HFFc6 (cell line): ENCODE data around the gene CEP131. TPM values are rescaled to one million over a fixed set of nuclear protein-coding genes. Genes with fewer than 3 reads are reported as not detected.

Source experiments
- DNase-seq: peaks from one replicate; pipeline ENCODE4 v3.0.0-alpha.2; 2018
- H3K27ac Mint-ChIP-seq: 2 replicates; pipeline ENCODE4 v1.8.0; 2020; ENCODE audit warnings: mild to moderate bottlenecking, mixed read lengths
- H3K27me3 Mint-ChIP-seq: 2 replicates; pipeline ENCODE4 v1.8.0; 2021; ENCODE audit warnings: mild to moderate bottlenecking, moderate library complexity, mixed read lengths; ENCODE audit not compliant: insufficient read depth
- H3K36me3 Mint-ChIP-seq: 2 replicates; pipeline ENCODE4 v1.8.0; 2021; ENCODE audit warnings: low read depth, mixed read lengths
- H3K4me1 Mint-ChIP-seq: 2 replicates; pipeline ENCODE4 v1.8.0; 2020; ENCODE audit warnings: low read depth, mixed read lengths
- H3K4me3 Mint-ChIP-seq: 2 replicates; pipeline ENCODE4 v1.8.0; 2020; ENCODE audit warnings: mild to moderate bottlenecking, moderate library complexity, mixed read lengths
- H3K9me3 Mint-ChIP-seq: 2 replicates; pipeline ENCODE4 v1.8.0; 2020; ENCODE audit warnings: mild to moderate bottlenecking, mixed read lengths
- CTCF ChIP-seq: fragments of 200-600 bp; sonication (generic); IDR thresholded peaks from 2 replicates; pipeline ENCODE4 v1.5.0; 2021; ENCODE audit warnings: antibody characterized with exemption, mild to moderate bottlenecking
- total RNA-seq, 6 experiments: library from RNA; stranded (reverse); fragmentation: NEBNext Ultra II Directional; extraction: Animal tissue kit (Norgen Biotek cat#: 25700); gene quantifications; 2 replicates in 1 of 6; 3 replicates in 5 of 6; pipeline ENCODE4 v1.2.3, GENCODE V29; 2021

CEP131 gene
- total RNA-seq, 6 experiments from 2014 or later = 8.3 to 13.2 (median 10.7) TPM

DNA sequence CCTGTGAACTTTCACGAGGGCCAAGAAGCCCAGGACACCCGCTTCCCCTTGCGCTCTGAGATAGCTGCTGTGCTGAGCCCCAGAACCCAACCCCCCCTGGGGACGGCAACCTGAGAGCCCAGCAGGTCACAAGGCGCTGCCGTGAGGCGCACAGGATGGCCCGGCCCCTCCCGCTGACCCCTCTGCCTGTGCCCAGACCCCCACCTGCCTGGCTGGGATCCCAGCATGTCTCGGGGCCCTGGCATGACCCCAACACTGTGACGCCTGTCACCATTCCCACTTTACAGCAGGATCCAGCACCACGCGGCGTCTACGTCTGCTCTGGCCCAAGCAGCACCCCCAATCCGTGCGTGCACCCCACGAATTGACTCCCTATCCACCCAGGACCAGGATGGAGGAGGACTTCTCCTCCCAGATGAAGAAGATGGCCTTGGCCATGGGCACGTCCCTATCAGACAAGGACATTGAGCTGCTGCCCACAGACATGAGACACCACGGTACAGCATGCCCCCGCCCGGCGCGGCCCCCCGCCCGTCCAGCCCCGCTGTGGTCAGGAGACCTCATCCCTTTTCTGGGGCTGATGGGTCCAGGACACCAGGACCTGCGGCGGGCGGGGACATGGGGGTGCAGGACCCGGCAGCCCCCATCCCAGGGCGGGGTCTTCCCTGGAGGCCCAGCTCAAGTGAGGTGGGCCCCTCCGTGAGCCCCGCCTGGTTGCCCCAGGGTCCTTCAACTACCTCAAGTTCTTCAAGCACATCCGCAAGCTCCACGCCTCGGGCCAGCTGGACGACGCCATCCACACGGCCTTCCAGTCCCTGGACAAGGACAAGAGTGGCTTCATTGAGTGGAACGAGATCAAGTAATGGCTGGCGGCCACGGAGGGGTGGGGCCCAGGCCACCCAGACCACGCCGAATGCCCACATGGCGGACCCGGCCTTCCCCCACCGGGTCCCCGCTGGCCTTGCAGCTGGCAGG is 41.6 kb downstream of the CEP131 start:
- peaks cover 5% of the 10 kb centered on the region for H3K27me3 Mint-ChIP-seq
- no peak for TF ChIP-seq CTCF

DNA sequence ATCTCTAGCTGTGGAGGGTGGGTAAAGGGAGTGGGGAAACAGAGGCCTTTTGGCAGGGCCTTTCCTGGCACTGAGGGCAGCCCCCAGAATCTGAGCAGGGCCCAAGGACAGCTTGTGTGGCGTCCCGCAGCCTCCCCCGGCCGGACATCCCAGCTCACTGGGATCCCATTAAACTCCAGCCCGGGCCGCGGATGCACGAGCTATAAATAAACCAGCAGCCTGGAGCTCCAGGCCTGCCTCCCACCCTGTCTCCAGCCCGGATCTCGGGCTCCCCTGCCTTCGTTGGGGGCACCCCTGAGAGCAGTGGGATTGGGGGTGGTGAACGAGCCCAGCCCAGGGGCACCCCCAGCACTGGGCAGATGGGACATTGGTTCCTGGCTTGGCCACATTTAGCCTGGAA is 42.9 kb downstream of the CEP131 start:
- no peak overlapping the region for H3K27ac Mint-ChIP-seq
- TF ChIP-seq CTCF = no peak
- no peaks in the 10 kb centered on the region for H3K4me1 Mint-ChIP-seq
- H3K36me3 Mint-ChIP-seq = peaks cover 8% of the 10 kb centered on the region
- DNase-seq = no peak
- H3K27me3 Mint-ChIP-seq = peaks cover 4% of the 10 kb centered on the region
- H3K9me3 Mint-ChIP-seq = peaks cover 10% of the 10 kb centered on the region
- H3K4me3 Mint-ChIP-seq = no peak overlapping the region

More for the DNA sequence above, 41.6 kb downstream of the CEP131 start:
- H3K4me3 Mint-ChIP-seq = no peak overlapping the region
- no peaks in the 10 kb centered on the region for H3K4me1 Mint-ChIP-seq
- no peak overlapping the region for H3K27ac Mint-ChIP-seq
- no peaks in the 10 kb centered on the region for H3K9me3 Mint-ChIP-seq
- H3K36me3 Mint-ChIP-seq = no peaks in the 10 kb centered on the region
- no peak for DNase-seq

DNA sequence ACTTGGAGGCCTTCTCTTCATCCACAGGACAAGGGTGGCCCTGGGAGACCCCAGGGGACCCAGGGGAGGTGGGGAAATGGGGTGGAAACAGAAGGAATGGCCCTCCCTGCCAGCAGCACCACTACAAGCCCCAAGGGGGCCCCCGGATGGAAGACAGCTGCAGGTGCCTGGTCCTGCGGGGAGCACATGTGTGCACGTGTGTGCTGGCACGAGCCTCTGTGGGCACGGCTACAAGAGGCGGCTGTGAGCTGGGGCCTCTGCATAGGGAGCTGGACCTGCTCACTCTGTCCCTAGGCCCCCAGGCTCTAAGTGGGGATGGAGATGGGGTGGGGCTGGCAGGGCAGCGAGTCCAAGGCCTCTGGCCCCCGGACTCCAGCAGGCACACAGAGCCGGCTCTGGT is 43.5 kb downstream of the CEP131 start:
- Mint-ChIP-seq H3K4me3 (no peak overlapping the region), H3K4me1 (no peaks in the 10 kb centered on the region), H3K36me3 (peaks cover 9% of the 10 kb centered on the region), H3K27me3 (peaks cover 4% of the 10 kb centered on the region), H3K9me3 (peaks cover 10% of the 10 kb centered on the region), H3K27ac (no peak overlapping the region)
- no peak for DNase-seq
- TF ChIP-seq CTCF = no peak

- no peak overlapping the region for H3K4me3 Mint-ChIP-seq
Measured at GRCh38 chr17:81178136-81179091, 44.4 kb downstream of the CEP131 start.

More at GRCh38 chr17:81178136-81179091, 44.4 kb downstream of the CEP131 start:
- H3K36me3 Mint-ChIP-seq = peaks cover 15% of the 10 kb centered on the region
- peaks cover 7% of the 10 kb centered on the region for H3K4me1 Mint-ChIP-seq
- no peak for DNase-seq
- H3K9me3 Mint-ChIP-seq = peaks cover 15% of the 10 kb centered on the region
- H3K27me3 Mint-ChIP-seq = peaks cover 6% of the 10 kb centered on the region
- TF ChIP-seq CTCF = no peak
- no peak overlapping the region for H3K27ac Mint-ChIP-seq
